ENCODE data around the gene LRRC74A. TPM values are rescaled to one million over a fixed set of nuclear protein-coding genes. Genes with fewer than 3 reads are reported as not detected.

Gene LRRC74A
- total and polyA plus RNA-seq, 2 experiments from 2014 or later, result not detected

DNA sequence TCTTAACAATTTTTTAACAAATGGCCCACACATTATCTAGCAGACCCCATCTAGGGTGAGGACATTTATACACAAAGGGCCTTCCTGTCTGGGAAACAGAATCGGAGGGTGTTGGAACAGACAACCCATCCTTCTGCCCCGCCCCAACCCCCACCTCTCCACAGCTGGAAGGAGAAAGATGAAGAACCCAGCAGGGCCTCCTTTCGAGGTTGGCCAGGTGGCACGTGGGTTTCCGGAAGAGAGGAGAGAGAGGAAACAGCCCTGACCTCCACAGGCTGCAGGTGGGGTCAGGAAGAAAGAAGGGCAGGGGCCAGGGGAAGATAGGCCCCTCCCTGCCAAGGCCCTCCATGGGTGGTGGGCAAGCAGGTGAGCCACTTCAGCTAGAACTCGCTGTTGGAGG lies 57.2 kb downstream of the LRRC74A start:
- Mint-ChIP-seq H3K27ac (no peak overlapping the region), H3K27me3 (ENCODE audit: insufficient read depth, low read depth, poor library complexity) (peaks cover 8% of the 10 kb centered on the region), H3K36me3 (ENCODE audit: low read depth) (no peaks in the 10 kb centered on the region), H3K4me3 (no peak overlapping the region; the same call in 2 of the 3 replicates), H3K9me3 (no peaks in the 10 kb centered on the region; the same call in 2 of the 3 replicates), H3K4me1 (peaks cover 13% of the 10 kb centered on the region)
- 0 out of 2 replicates have a peak, but pooled peaks cover 10% of the 10 kb centered on the region for H3K4me1 ChIP-seq (ENCODE audit: insufficient read depth)
- no peaks in the 10 kb centered on the region for H3K27me3 ChIP-seq (ENCODE audit: insufficient read depth)
- H3K4me3 ChIP-seq, result no peak overlapping the region
- no peak for DNase-seq (ENCODE audit: low spot score)
- no peaks in the 10 kb centered on the region for H4K20me1 ChIP-seq (replicated peaks; ENCODE audit: insufficient read depth)
- ATAC-seq, result no peak
- no peaks in the 10 kb centered on the region for H3K9me2 ChIP-seq (ENCODE audit: insufficient read depth)
- H3K36me3 ChIP-seq (ENCODE audit: insufficient read depth), result no peaks in the 10 kb centered on the region
- H2AFZ ChIP-seq, result no peak overlapping the region
- no peak overlapping the region for H3K27ac ChIP-seq (ENCODE audit: low read depth)
- no peaks in the 10 kb centered on the region for H3K79me2 ChIP-seq (replicated peaks; ENCODE audit: insufficient read depth)
- no peaks in the 10 kb centered on the region for H3F3A ChIP-seq (replicated peaks; ENCODE audit: low read depth)
- TF ChIP-seq NANOG (IDR thresholded peaks at IDR 0.05; ENCODE audit: borderline replicate concordance), result no peak
- no peak for TF ChIP-seq STAT1 (IDR thresholded peaks at IDR 0.05; ENCODE audit: unreplicated experiment)
- TF ChIP-seq EZH2 (IDR thresholded peaks at IDR 0.05; ENCODE audit: low read depth, unreplicated experiment), result no peak
- no peak for TF ChIP-seq ZNF114 (CRISPR knock-in tag; IDR thresholded peaks at IDR 0.05)
- TF ChIP-seq EZH2phosphoT487 (IDR thresholded peaks at IDR 0.05; ENCODE audit: unreplicated experiment), result no peak
- TF ChIP-seq POLR2AphosphoS5 (IDR thresholded peaks at IDR 0.05; ENCODE audit: low read depth), result no peak
- TF ChIP-seq, protein P1, sequence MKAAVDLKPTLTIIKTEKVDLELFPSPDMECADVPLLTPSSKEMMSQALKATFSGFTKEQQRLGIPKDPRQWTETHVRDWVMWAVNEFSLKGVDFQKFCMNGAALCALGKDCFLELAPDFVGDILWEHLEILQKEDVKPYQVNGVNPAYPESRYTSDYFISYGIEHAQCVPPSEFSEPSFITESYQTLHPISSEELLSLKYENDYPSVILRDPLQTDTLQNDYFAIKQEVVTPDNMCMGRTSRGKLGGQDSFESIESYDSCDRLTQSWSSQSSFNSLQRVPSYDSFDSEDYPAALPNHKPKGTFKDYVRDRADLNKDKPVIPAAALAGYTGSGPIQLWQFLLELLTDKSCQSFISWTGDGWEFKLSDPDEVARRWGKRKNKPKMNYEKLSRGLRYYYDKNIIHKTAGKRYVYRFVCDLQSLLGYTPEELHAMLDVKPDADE (IDR thresholded peaks at IDR 0.05), result no peak
- no peak for TF ChIP-seq CREB1 (CRISPR knock-in tag; IDR thresholded peaks at IDR 0.05; ENCODE audit: low read depth)
- TF ChIP-seq JUNB (IDR thresholded peaks at IDR 0.05; ENCODE audit: unreplicated experiment), result no peak
- no peak for TF ChIP-seq ZNF331 (CRISPR knock-in tag; IDR thresholded peaks at IDR 0.05; ENCODE audit: low read depth)
- TF ChIP-seq, protein P2, sequence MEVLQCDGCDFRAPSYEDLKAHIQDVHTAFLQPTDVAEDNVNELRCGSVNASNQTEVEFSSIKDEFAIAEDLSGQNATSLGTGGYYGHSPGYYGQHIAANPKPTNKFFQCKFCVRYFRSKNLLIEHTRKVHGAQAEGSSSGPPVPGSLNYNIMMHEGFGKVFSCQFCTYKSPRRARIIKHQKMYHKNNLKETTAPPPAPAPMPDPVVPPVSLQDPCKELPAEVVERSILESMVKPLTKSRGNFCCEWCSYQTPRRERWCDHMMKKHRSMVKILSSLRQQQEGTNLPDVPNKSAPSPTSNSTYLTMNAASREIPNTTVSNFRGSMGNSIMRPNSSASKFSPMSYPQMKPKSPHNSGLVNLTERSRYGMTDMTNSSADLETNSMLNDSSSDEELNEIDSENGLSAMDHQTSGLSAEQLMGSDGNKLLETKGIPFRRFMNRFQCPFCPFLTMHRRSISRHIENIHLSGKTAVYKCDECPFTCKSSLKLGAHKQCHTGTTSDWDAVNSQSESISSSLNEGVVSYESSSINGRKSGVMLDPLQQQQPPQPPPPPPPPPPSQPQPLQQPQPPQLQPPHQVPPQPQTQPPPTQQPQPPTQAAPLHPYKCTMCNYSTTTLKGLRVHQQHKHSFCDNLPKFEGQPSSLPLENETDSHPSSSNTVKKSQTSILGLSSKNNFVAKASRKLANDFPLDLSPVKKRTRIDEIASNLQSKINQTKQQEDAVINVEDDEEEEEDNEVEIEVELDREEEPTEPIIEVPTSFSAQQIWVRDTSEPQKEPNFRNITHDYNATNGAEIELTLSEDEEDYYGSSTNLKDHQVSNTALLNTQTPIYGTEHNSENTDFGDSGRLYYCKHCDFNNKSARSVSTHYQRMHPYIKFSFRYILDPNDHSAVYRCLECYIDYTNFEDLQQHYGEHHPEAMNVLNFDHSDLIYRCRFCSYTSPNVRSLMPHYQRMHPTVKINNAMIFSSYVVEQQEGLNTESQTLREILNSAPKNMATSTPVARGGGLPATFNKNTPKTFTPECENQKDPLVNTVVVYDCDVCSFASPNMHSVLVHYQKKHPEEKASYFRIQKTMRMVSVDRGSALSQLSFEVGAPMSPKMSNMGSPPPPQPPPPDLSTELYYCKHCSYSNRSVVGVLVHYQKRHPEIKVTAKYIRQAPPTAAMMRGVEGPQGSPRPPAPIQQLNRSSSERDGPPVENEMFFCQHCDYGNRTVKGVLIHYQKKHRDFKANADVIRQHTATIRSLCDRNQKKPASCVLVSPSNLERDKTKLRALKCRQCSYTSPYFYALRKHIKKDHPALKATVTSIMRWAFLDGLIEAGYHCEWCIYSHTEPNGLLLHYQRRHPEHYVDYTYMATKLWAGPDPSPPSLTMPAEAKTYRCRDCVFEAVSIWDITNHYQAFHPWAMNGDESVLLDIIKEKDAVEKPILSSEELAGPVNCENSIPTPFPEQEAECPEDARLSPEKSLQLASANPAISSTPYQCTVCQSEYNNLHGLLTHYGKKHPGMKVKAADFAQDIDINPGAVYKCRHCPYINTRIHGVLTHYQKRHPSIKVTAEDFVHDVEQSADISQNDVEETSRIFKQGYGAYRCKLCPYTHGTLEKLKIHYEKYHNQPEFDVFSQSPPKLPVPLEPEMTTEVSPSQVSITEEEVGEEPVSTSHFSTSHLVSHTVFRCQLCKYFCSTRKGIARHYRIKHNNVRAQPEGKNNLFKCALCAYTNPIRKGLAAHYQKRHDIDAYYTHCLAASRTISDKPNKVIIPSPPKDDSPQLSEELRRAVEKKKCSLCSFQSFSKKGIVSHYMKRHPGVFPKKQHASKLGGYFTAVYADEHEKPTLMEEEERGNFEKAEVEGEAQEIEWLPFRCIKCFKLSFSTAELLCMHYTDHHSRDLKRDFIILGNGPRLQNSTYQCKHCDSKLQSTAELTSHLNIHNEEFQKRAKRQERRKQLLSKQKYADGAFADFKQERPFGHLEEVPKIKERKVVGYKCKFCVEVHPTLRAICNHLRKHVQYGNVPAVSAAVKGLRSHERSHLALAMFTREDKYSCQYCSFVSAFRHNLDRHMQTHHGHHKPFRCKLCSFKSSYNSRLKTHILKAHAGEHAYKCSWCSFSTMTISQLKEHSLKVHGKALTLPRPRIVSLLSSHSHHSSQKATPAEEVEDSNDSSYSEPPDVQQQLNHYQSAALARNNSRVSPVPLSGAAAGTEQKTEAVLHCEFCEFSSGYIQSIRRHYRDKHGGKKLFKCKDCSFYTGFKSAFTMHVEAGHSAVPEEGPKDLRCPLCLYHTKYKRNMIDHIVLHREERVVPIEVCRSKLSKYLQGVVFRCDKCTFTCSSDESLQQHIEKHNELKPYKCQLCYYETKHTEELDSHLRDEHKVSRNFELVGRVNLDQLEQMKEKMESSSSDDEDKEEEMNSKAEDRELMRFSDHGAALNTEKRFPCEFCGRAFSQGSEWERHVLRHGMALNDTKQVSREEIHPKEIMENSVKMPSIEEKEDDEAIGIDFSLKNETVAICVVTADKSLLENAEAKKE (CRISPR knock-in tag; IDR thresholded peaks at IDR 0.05), result no peak
- TF ChIP-seq, protein P3, sequence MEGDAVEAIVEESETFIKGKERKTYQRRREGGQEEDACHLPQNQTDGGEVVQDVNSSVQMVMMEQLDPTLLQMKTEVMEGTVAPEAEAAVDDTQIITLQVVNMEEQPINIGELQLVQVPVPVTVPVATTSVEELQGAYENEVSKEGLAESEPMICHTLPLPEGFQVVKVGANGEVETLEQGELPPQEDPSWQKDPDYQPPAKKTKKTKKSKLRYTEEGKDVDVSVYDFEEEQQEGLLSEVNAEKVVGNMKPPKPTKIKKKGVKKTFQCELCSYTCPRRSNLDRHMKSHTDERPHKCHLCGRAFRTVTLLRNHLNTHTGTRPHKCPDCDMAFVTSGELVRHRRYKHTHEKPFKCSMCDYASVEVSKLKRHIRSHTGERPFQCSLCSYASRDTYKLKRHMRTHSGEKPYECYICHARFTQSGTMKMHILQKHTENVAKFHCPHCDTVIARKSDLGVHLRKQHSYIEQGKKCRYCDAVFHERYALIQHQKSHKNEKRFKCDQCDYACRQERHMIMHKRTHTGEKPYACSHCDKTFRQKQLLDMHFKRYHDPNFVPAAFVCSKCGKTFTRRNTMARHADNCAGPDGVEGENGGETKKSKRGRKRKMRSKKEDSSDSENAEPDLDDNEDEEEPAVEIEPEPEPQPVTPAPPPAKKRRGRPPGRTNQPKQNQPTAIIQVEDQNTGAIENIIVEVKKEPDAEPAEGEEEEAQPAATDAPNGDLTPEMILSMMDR (conservative IDR thresholded peaks at IDR 0.05; ENCODE audit: low read depth in 2 of 2), result no peak
- TF ChIP-seq, protein P4, sequence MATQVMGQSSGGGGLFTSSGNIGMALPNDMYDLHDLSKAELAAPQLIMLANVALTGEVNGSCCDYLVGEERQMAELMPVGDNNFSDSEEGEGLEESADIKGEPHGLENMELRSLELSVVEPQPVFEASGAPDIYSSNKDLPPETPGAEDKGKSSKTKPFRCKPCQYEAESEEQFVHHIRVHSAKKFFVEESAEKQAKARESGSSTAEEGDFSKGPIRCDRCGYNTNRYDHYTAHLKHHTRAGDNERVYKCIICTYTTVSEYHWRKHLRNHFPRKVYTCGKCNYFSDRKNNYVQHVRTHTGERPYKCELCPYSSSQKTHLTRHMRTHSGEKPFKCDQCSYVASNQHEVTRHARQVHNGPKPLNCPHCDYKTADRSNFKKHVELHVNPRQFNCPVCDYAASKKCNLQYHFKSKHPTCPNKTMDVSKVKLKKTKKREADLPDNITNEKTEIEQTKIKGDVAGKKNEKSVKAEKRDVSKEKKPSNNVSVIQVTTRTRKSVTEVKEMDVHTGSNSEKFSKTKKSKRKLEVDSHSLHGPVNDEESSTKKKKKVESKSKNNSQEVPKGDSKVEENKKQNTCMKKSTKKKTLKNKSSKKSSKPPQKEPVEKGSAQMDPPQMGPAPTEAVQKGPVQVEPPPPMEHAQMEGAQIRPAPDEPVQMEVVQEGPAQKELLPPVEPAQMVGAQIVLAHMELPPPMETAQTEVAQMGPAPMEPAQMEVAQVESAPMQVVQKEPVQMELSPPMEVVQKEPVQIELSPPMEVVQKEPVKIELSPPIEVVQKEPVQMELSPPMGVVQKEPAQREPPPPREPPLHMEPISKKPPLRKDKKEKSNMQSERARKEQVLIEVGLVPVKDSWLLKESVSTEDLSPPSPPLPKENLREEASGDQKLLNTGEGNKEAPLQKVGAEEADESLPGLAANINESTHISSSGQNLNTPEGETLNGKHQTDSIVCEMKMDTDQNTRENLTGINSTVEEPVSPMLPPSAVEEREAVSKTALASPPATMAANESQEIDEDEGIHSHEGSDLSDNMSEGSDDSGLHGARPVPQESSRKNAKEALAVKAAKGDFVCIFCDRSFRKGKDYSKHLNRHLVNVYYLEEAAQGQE (IDR thresholded peaks at IDR 0.05; ENCODE audit: unreplicated experiment), result no peak
- H3K4me2 ChIP-seq, result no peak overlapping the region
